CD4-positive, alpha-beta T cell (primary cell): Measurements from ENCODE around the gene OSBPL3. TPM values are rescaled to one million over a fixed set of nuclear protein-coding genes. Genes with fewer than 3 reads are reported as not detected.

Source experiments
- ATAC-seq: fragments of 200-7000 bp; cut with Tn5 transposase; one replicate; pipeline ENCODE4 v1.10.0; 2022; ENCODE audit warnings: mild to moderate bottlenecking; ENCODE audit not compliant: poor library complexity
- CTCF ChIA-PET: fragments of 350-600 bp; sonication (Branson Sonifier 250); formaldehyde crosslinking; loops from one replicate; lab custom pipeline; 2021; ENCODE audit warnings: antibody characterized with exemption, inconsistent platforms; lab: Charles Lee
- POLR2A ChIA-PET: fragments of 350-600 bp; sonication (Branson Sonifier 250); formaldehyde crosslinking; loops from one replicate; lab custom pipeline; 2021; ENCODE audit warnings: antibody characterized with exemption, inconsistent platforms; lab: Charles Lee
- DNase-seq, 14 experiments: peaks; one replicate each; pipeline ENCODE4 v3.0.0-alpha.2; 2013 to 2020; ENCODE audit warnings: mixed read lengths in 2 of 14
- H3K27ac ChIP-seq, 2 donors: one replicate each; pipeline versions ENCODE4 v1.5.1 to v1.7.0; 2013; ENCODE audit warnings: low read length in 2 of 2, low read depth in 1 of 2, mild to moderate bottlenecking in 1 of 2
- H3K27me3 ChIP-seq, 2 experiments: 1 replicate in 1 of 2; 2 replicates in 1 of 2; pipeline versions ENCODE4 v1.6.1 to v1.7.0; 2013; ENCODE audit warnings: low read length in 2 of 2, control low read depth in 1 of 2, mild to moderate bottlenecking in 1 of 2, moderate library complexity in 1 of 2; ENCODE audit not compliant: insufficient read depth in 2 of 2, control insufficient read depth in 1 of 2
- H3K36me3 ChIP-seq: one replicate; pipeline ENCODE4 v1.6.1; 2013; ENCODE audit warnings: low read length, control low read depth; ENCODE audit not compliant: insufficient read depth
- H3K4me1 ChIP-seq: one replicate; pipeline ENCODE4 v1.6.1; 2013; ENCODE audit warnings: low read length, control low read depth; ENCODE audit not compliant: insufficient read depth
- H3K4me3 ChIP-seq: one replicate; pipeline ENCODE4 v1.5.1; 2013; ENCODE audit warnings: mild to moderate bottlenecking, low read length, moderate library complexity
- H3K9me3 ChIP-seq, 2 experiments: 1 replicate in 1 of 2; 2 replicates in 1 of 2; pipeline versions ENCODE4 v1.6.1 to v1.7.0; 2013; ENCODE audit warnings: low read length in 2 of 2, mild to moderate bottlenecking in 2 of 2, control low read depth in 1 of 2, moderate library complexity in 1 of 2; ENCODE audit not compliant: control insufficient read depth in 1 of 2, insufficient read depth in 1 of 2
- H3K27ac Mint-ChIP-seq: one replicate; pipeline ENCODE4 v1.8.0; 2020; ENCODE audit warnings: mixed read lengths
- H3K27me3 Mint-ChIP-seq: one replicate; pipeline ENCODE4 v1.8.0; 2021; ENCODE audit warnings: mixed read lengths
- H3K36me3 Mint-ChIP-seq: one replicate; pipeline ENCODE4 v1.8.0; 2021; ENCODE audit warnings: low read depth, mixed read lengths
- H3K4me1 Mint-ChIP-seq: one replicate; pipeline ENCODE4 v1.8.0; 2021; ENCODE audit warnings: low read depth, mixed read lengths
- H3K4me3 Mint-ChIP-seq: one replicate; pipeline ENCODE4 v1.8.0; 2020; ENCODE audit warnings: mild to moderate bottlenecking, mixed read lengths
- H3K9me3 Mint-ChIP-seq: one replicate; pipeline ENCODE4 v1.8.0; 2020; ENCODE audit warnings: mixed read lengths
- intact Hi-C, 2 experiments: fragments of 100-400 bp; cut with DNase I in 1 of 2; cut with micrococcal nuclease in 1 of 2; formaldehyde crosslinking; loops; one replicate each; pipeline versions ENCODE4 v1.15.1 to v1.9.0; 2023 to 2025; cut with DNase I, micrococcal nuclease
- total RNA-seq, 174 experiments: library from RNA in 2 of 174; stranded (reverse) in 2 of 174; gene quantifications; one replicate each; pipeline ENCODE4 v1.2.3 and lab custom pipeline; 2021 to 2026
- TF ChIP-seq, protein P1 (sequence below): fragments of 200-600 bp; IDR thresholded peaks from one replicate; pipeline ENCODE4 v1.8.0; 2022; ENCODE audit warnings: antibody characterized with exemption, mild to moderate bottlenecking

OSBPL3 gene
- total RNA-seq, 2 experiments from 2014 or later, result 25.4 to 25.9 TPM

DNA sequence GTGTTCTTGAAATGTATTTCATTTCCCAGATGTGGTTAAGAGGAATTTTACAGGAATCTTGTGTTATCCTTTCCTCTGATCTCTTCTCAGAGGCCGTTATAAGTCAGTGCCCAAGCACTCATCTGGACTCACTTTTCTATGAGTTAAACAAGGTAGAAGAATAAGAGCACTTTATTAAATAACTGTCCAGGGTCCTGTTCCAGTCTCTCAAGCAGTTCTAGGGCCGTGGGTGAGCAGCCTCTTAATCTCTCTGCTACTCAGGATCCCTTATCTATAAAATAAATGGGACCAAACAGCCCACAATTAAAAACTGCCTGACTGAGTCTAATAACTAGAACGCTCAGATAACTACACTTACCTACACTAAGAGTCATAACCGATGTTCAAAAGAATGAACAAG is 111.2 kb downstream of the OSBPL3 start:
- H3K27ac Mint-ChIP-seq, result no peak overlapping the region
- Histone ChIP-seq H3K36me3 (peaks cover 49% of the 10 kb centered on the region), H3K4me1 (no peaks in the 10 kb centered on the region), H3K27me3 (no peaks in the 10 kb centered on the region), H3K4me3 (no peak overlapping the region), H3K27ac (no peak overlapping the region), H3K9me3 (no peaks in the 10 kb centered on the region)
- no peak for ATAC-seq
- H3K4me1 Mint-ChIP-seq, result no peaks in the 10 kb centered on the region
- ChIA-PET POLR2A (no interaction called here), CTCF (no interaction called here)
- no peak for DNase-seq
- TF ChIP-seq, protein P1, sequence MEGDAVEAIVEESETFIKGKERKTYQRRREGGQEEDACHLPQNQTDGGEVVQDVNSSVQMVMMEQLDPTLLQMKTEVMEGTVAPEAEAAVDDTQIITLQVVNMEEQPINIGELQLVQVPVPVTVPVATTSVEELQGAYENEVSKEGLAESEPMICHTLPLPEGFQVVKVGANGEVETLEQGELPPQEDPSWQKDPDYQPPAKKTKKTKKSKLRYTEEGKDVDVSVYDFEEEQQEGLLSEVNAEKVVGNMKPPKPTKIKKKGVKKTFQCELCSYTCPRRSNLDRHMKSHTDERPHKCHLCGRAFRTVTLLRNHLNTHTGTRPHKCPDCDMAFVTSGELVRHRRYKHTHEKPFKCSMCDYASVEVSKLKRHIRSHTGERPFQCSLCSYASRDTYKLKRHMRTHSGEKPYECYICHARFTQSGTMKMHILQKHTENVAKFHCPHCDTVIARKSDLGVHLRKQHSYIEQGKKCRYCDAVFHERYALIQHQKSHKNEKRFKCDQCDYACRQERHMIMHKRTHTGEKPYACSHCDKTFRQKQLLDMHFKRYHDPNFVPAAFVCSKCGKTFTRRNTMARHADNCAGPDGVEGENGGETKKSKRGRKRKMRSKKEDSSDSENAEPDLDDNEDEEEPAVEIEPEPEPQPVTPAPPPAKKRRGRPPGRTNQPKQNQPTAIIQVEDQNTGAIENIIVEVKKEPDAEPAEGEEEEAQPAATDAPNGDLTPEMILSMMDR, result no peak
- peaks cover 64% of the 10 kb centered on the region for H3K36me3 Mint-ChIP-seq
- H3K9me3 Mint-ChIP-seq, result no peaks in the 10 kb centered on the region
- H3K27me3 Mint-ChIP-seq, result no peaks in the 10 kb centered on the region
- no peak overlapping the region for H3K4me3 Mint-ChIP-seq
- intact Hi-C loops, result no loop called here

- ATAC-seq (no peak), DNase-seq (no peak)
- TF ChIP-seq, protein P1, result no peak
- Histone ChIP-seq H3K27me3 (no peaks in the 10 kb centered on the region), H3K27ac (no peak overlapping the region), H3K4me3 (no peak overlapping the region), H3K9me3 (no peaks in the 10 kb centered on the region), H3K36me3 (peaks cover 57% of the 10 kb centered on the region), H3K4me1 (no peaks in the 10 kb centered on the region)
- no peaks in the 10 kb centered on the region for H3K4me1 Mint-ChIP-seq
- POLR2A ChIA-PET, result no interaction called here
- intact Hi-C loops, result no loop called here
- no peaks in the 10 kb centered on the region for H3K27me3 Mint-ChIP-seq
- no peak overlapping the region for H3K27ac Mint-ChIP-seq
- CTCF ChIA-PET, result no interaction called here
- no peaks in the 10 kb centered on the region for H3K9me3 Mint-ChIP-seq
- peaks cover 80% of the 10 kb centered on the region for H3K36me3 Mint-ChIP-seq
- H3K4me3 Mint-ChIP-seq, result no peak overlapping the region
Measured at GRCh38 chr7:24866004-24866615, 113.9 kb downstream of the OSBPL3 start.

GRCh38 chr7:24864214-24864817 is 115.7 kb downstream of the OSBPL3 start:
- Mint-ChIP-seq H3K27ac (no peak overlapping the region), H3K4me1 (no peaks in the 10 kb centered on the region), H3K36me3 (peaks cover 77% of the 10 kb centered on the region), H3K9me3 (no peaks in the 10 kb centered on the region), H3K4me3 (no peak overlapping the region), H3K27me3 (no peaks in the 10 kb centered on the region)
- TF ChIP-seq, protein P1, result no peak
- H3K4me1 ChIP-seq, result no peaks in the 10 kb centered on the region
- H3K36me3 ChIP-seq, result peaks cover 45% of the 10 kb centered on the region
- no peaks in the 10 kb centered on the region for H3K27me3 ChIP-seq
- DNase-seq (no peak), ATAC-seq (no peak)
- intact Hi-C loops, result no loop called here
- ChIA-PET POLR2A (no interaction called here), CTCF (no interaction called here)
- H3K9me3 ChIP-seq, result no peaks in the 10 kb centered on the region
- no peak overlapping the region for H3K27ac ChIP-seq
- H3K4me3 ChIP-seq, result no peak overlapping the region
